Stimulated activated CD4-positive, alpha-beta T cell treated with anti-CD3 and anti-CD28 coated beads, Interleukin-2, amount 100 ng/mL, for 24 hours (primary cell): ENCODE data around the gene SGTA.
A peak's percentile ranks its signal among the peaks of the same experiment; 100 is the strongest.
"Not testable (repeated sequence)": the region's sequence is repeated elsewhere in the genome, so short reads cannot be mapped to it uniquely, and the experiment has no call there.

Experiments
- DNase-seq, 2 donors: peaks; one replicate each; pipeline ENCODE4 v3.0.0-alpha.2; 2020

The SGTA gene

GRCh38 chr19:2792666-2793065, 9.6 kb upstream of the SGTA start:
- not testable (repeated sequence) for DNase-seq

DNA sequence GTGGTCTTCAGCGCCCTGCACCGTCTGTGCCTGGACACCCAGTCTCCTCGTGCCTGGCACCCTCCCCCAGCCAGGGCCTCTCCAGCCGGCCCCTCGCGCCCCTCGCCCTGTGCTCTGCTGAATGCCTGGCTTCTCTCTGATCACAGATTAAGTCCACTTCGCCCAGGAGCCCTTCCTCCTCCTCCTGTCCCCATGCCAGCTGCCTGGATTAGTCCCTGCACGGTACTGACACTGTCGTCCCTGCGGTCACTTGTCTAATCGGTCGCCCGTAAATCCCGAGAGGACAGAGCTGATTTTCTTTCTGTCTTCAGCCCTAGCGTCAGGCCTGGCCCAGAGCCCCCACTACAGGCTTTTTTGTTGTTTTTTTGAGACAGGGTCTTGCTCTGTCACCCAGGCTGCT, 8.8 kb upstream of the SGTA start:
- no peak for DNase-seq

- no peak for DNase-seq
Observed at GRCh38 chr19:2791440-2791839, 8.4 kb upstream of the SGTA start.

- no peak for DNase-seq
Observed at GRCh38 chr19:2790557-2791271, 7.6 kb upstream of the SGTA start.

DNA sequence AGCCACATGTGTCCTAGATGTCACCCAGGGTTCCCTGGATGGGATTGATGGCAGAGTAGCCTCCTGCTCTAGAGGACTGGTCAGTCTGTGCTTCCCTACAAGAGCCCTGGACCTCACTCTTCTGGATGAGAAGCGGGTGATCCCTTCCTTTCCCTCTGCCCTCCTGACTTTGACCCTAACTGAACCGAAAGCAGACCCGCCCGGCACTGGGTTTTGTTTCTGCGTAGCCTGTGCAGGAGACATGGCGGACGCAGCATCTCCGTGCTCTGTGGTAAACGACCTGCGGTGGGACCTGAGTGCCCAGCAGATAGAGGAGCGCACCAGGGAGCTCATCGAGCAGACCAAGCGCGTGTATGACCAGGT, 7.1 kb upstream of the SGTA start:
- no peak for DNase-seq

- no peak for DNase-seq
Observed at GRCh38 chr19:2788237-2788636, 5.2 kb upstream of the SGTA start.

DNA sequence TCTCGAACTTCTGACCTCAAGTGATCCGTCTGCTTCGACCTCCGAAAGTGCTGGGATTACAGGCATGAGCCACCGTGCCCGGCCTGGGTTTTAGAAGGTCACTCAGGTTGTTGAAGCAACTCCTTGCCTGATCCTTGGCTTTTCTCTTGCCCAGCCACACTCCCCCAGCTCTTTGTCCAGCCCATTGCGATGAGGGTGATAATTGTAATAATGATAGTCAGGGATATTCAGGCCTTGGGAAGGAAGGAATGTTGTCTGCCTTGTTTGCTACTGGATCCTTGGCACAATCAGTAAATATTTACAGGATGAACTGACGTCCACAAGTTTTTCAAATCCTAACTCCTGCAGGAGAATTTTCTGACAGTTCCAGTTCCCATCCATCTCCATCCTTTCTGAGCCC, 4.0 kb upstream of the SGTA start:
- DNase-seq: no peak

DNA sequence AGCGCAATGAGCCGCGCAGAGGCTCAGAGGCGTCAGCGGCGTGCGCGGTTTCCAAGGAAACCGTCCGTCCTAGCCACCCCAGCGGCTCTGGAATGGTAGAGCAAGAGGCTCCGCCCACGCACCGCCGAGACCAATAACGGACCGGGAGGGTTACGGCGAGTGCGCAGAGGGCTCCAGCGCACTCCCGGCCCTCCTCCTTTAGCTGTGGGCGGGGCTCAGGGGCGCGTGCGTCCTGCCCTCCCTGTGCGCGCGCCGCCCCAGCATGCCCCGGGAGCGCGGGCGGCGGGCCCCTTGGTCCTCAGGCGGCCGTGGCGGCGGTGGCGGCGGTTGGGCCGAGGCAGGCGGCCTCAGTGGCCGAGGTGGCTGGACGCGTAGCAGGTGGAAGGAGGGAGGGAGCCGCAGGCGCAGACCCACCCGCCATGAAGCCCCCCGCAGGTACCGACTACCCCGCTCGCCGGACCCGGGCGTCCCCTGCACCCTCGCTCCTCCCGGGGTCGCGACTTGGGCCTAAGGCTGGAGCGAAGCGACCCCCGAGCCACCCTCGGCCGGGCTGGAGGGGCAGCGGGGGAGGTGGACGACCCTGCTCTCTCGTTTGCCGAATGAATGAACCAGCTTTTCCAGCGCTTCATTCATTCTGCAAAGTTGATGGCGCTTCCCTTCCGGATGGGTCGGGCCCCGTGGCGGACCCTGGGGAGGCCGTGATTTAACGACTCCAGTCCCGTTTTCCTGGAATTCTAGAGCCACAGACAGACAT, 2.3 kb upstream of the SGTA start, which contains the start of gene THOP1:
TSS of gene THOP1 (plus strand) at position 260 of the 754 bp plus-strand sequence. CDS start at position 420, 160 bp downstream.
- DNase-seq: peak; percentile 100

DNA sequence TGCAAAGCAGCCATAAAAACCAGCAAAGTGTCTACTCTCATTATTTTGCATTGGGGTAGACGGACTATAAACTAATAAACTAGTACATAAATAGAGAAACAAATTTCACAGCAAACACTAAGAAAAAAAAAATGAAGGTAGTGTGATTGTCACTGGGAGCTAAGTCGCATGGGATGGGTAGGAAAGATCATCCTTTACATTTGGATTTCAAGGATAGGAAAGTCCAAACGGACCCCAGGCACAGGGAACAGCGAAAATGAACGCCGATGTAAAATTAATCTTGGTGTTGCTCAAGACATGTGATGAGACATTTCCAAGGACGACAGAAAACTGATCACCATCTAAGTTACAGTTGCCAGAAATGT, 690 bp upstream of the SGTA start:
- no peak for DNase-seq

- no peak for DNase-seq
Observed at GRCh38 chr19:2782329-2782935, 641 bp downstream of the SGTA start.

DNA sequence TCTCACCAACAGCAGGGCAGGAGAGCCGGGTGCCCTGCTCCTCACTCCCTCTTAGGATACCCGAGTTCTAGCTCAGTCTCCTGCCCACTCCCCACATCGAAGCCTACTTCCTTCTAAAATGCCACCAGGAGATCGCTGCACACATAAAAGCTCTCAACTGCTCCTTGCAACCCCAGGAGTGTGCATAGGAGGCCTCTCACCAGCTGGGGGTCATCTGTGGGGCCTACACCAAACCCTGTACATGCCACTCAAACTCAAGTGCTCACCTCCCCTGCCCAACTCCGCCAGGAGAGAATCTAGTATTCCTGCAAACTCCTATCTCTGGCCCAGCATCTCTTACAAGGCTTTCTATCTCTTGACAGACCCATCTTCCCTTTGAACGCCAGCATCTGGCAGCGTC, 2.8 kb downstream of the SGTA start:
- no peak for DNase-seq

- no peak for DNase-seq
Observed at GRCh38 chr19:2779121-2779740, 3.8 kb downstream of the SGTA start.

DNA sequence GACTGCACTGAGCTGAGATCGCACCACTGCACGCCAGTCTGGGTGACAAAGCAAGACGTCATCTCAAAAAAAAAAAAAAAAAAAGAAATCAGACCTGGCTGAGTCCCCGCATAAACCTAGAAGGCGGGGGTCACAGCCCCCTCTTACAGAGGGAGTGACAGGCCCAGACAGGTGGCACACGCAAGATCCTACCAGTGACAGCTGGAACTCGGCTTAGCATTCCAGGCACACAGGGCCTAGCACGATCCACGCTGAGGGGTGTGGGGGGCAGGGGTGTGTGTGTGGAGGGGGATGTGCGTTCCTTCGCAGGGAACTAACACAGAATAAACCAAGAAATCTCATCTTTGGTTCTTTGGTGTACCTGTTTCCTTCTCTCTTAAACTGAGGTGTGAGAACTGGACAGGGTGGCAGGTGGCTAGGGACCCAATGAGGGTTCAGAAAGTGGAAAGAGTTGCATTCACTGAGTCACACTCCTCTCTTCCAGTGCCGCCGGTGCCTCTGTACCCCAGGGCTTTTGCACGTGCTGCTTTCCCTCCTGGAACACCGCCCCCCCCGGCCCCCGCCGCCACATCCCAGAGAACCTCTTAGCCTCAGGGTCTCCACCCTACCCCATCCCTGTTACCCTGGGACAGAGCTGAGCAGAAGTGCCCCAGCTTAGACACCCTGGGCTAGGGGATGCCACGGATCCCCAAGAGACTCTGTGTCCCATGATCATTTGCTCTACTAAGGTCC, 5.0 kb downstream of the SGTA start:
- no peak for DNase-seq

DNA sequence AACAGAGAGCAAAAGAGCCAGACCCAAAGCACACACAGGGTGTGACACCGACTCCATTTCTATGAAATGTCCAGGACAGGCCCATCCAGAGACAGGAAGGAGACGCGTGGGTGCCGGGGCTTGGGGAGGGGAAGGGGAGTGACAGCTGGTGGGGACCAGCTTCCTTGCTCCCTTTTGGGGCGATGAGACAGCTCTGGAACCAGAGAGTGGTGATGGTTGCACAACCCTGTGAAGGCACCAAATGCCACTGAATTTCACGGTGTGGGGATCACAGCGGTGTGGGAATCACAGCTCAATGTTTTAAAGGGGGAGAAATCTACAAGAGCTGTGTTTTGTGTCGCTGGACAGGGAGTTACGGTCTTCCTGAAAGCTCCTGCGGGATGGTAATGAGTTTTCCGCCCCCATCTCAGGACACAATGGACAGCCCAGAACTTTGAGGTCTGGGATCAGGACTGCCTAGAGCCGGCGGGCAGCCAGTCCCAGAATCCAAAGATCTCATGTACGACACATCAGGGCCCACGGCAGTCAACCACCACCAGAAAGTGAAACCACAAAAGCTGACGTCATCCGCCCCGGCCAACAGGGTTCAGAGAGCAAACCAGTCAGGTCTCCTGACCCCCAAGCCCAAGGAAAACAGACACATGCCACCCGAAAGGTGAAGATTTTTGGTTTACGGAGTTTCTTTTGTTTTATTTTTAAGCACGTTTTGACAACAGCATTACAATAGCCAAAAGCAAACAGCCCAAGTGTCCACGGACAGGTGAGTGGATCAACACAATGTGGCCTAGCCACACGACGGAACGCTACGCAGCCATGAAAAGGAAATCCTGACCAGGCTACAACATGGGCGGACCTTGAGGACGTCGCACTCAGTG, 7.3 kb downstream of the SGTA start:
- DNase-seq: peak; percentile 68 to 81

DNA sequence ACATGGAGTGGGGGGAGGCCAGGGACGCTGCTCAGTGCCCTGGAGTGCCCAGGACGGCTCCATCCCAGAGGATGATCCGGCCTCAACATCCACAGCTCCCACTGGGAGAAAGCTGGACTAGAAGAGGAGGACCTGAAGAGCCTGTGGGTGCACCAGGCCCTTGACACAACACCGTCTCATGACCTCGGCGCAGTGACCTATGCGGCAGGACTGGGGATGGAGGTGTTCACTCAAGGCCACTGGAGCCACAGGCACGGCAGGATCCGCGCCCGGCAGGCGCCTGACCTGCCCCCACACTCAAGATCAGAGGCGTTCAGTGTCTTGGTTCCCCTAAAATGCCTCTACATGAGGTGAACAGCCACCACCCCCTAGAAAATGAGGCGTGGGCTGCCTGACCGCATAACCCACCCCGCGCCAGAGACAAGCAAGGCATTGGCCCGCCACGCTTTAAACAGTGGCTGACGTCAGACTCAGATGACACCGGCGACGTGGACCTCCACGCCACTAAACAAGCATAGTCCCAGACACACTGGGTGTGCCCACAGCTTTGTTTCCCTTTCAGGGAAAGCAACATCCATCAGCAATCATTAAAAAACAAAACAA, 8.0 kb downstream of the SGTA start:
- DNase-seq: no peak

DNA sequence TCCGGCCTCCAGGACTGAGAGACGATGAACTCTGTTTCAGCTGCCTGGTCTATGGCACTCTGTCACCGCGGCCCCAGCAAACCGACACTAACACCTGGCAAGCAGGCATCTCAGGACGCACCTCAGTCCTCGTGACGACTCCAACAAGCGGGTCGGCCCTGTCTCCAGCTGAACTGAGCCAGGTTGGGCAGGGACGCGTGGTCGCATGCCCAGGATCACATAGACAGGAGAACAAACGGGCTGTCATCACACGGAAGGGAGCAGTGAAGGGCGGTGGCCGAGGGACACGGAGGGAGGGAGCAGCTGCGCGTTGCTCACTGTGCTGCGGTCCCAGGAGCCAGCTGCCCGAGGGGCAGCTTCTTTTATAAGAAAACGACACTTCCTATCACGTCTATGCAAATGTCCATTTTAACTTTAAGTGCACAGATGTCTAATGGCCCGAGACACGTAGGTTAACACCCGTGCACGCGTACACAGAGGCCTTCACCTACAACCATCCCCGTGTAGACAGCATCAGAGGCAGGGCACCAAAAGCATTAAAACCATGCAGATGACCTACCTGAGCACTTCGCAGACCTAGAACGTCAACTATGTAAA, 8.9 kb downstream of the SGTA start:
- DNase-seq: no peak

GRCh38 chr19:2771786-2772674, 11.0 kb downstream of the SGTA start:
- DNase-seq: no peak

GRCh38 chr19:2770055-2771013, 12.7 kb downstream of the SGTA start:
- no peak for DNase-seq

DNA sequence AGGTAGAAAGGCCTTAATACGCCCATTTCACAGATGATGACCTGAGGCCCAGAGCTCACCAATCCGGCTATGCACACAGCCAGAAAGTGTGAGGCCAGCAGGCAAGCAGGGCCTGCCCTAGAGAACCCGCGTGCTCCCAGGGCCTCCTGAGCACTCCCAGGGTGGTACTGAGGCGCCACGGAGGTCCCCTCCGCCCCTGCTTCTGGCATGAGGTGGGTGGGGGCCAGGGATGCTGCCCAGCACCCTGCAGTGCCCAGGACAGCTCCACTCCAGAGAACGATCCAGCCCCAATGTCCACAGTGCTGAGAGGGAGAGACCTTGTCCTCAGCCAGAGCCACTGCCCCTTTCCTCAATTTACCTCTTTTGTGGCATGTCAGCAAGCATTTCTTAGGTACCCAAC, 13.9 kb downstream of the SGTA start:
- DNase-seq: no peak
